Measurements from ENCODE around the gene L1CAM. TPM values are rescaled to one million over a fixed set of nuclear protein-coding genes. Genes with fewer than 3 reads are reported as not detected.

Gene L1CAM
- total and polyA plus RNA-seq, 2 donors (not counting 1 experiment from before 2014, with no cell fraction given): 9.4 to 19.9 TPM

DNA sequence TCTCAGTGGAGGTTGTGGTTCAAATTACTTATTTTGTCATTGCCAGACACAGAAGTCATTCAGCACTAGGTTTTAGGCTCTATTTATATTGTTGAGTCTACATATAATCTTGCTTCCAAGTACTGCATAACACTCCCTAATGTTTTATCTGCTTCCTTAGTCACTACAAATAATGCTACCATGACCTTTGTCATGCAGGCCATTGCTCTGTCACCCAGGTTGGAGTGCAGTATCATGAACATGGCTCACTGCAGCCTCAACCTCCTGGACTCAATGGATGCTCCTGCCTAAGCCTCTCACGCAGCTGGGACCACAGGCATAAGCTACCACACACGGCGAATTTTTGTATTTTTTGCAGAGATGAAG lies 32.1 kb downstream of the L1CAM start:
- H3K9me3 Mint-ChIP-seq (ENCODE audit: insufficient read depth): no peaks in the 10 kb centered on the region
- Histone ChIP-seq H3K4me2 (replicated peaks; ENCODE audit: low read depth, low read length, poor library complexity, severe bottlenecking) (no peak overlapping the region), H3K27me3 (replicated peaks in 1 of 4; ENCODE audit: control extremely low read depth in 1 of 4, control insufficient read depth in 3 of 4, insufficient read depth in 4 of 4, low read length in 3 of 4) (peaks cover 0 to 3% (median under 1%) of the 10 kb centered on the region in 4 experiments), H3K9ac (ENCODE audit: low read length) (no peak overlapping the region), H3K4me3 (ENCODE audit: control extremely low read depth in 1 of 5, extremely low read depth in 1 of 5, insufficient read depth in 1 of 5, low read depth in 2 of 5, low read length in 4 of 5) (no peak overlapping the region), H3K36me3 (replicated peaks in 1 of 2; ENCODE audit: control extremely low read depth in 1 of 2, control insufficient read depth in 1 of 2, extremely low read depth in 1 of 2, insufficient read depth in 2 of 2, low read length in 1 of 2) (no peaks in the 10 kb centered on the region), H4K20me1 (ENCODE audit: control insufficient read depth, insufficient read depth, low read length, poor library complexity, severe bottlenecking) (no peaks in the 10 kb centered on the region), H3K4me1 (ENCODE audit: control insufficient read depth in 2 of 2, insufficient read depth in 2 of 2, low read length in 2 of 2) (no peaks in the 10 kb centered on the region), H2AFZ (ENCODE audit: insufficient read depth, low read depth, low read length, poor library complexity, severe bottlenecking) (no peak overlapping the region), H3K79me2 (ENCODE audit: control insufficient read depth, insufficient read depth, low read length) (no peaks in the 10 kb centered on the region), H3K9me3 (ENCODE audit: control extremely low read depth in 1 of 3, control insufficient read depth in 2 of 3, insufficient read depth in 1 of 3, low read length in 2 of 3) (no peaks in the 10 kb centered on the region), H3K27ac (ENCODE audit: low read length in 2 of 2) (no peak overlapping the region)
- DNase-seq: no peak
- TF ChIP-seq EZH2 (IDR thresholded peaks at IDR 0.05; ENCODE audit: borderline replicate concordance, insufficient read depth, low read depth, low read length, poor library complexity, severe bottlenecking): no peak
- TF ChIP-seq, protein P1, sequence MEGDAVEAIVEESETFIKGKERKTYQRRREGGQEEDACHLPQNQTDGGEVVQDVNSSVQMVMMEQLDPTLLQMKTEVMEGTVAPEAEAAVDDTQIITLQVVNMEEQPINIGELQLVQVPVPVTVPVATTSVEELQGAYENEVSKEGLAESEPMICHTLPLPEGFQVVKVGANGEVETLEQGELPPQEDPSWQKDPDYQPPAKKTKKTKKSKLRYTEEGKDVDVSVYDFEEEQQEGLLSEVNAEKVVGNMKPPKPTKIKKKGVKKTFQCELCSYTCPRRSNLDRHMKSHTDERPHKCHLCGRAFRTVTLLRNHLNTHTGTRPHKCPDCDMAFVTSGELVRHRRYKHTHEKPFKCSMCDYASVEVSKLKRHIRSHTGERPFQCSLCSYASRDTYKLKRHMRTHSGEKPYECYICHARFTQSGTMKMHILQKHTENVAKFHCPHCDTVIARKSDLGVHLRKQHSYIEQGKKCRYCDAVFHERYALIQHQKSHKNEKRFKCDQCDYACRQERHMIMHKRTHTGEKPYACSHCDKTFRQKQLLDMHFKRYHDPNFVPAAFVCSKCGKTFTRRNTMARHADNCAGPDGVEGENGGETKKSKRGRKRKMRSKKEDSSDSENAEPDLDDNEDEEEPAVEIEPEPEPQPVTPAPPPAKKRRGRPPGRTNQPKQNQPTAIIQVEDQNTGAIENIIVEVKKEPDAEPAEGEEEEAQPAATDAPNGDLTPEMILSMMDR (IDR thresholded peaks at IDR 0.05): no peak
- ChIA-PET CTCF (no interaction called here), POLR2A (interaction anchor here (0.6 kb wide), 1 partner anchor 43 kb away, joined by 5 read pairs; no protein-coding TSS in a partner anchor)
- no peak overlapping the region for H3K4me3 Mint-ChIP-seq
- intact Hi-C loops (cut with micrococcal nuclease): no loop called here
- H3K27ac Mint-ChIP-seq: no peak overlapping the region
- H3K4me1 Mint-ChIP-seq: no peaks in the 10 kb centered on the region
- peaks cover 13% of the 10 kb centered on the region for H3K27me3 Mint-ChIP-seq
- no peak for ATAC-seq (ENCODE audit: low read depth)
- WGBS (ENCODE audit: insufficient coverage): no CpG with 5 or more reads among the region's 3 CpGs

DNA sequence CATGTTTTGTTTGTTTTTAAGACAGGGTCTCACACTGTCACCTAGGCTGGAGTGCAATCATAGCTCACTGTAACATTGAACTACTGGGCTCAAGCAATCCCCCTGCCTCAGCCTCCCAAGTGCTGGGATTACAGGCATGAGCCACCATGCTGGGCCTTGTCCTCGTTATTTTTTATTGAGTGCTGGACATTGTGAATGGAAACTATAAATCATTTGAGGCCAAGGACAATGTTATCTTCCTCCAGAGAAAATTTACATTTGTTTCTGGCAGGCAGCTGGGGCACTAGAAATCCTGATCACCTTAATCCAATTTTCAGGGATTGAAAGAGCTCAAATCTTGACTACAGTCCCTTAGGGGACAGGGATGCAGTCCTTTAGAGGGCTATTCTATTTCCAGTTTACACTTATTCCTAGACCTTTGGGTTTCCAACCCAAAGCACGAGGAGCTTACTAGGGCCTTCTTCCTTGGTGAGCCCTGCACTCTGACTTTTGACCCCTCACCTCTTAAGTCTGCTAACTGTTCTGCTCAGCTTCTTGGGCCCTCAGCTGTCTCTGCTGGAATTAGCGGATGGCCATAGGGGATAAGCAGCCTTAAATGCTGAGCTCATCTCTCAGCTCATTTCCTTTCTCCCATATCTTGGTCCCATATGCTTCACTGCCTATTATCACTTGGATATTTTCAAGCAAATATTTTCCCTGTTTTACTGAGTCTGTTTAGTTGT lies 32.6 kb downstream of the L1CAM start:
- intact Hi-C loops (cut with micrococcal nuclease): no loop called here
- H3K27me3 ChIP-seq (replicated peaks in 1 of 4; ENCODE audit: control extremely low read depth in 1 of 4, control insufficient read depth in 3 of 4, insufficient read depth in 4 of 4, low read length in 3 of 4): peaks cover 0 to 3% (median under 1%) of the 10 kb centered on the region in 4 experiments
- H3K79me2 ChIP-seq (ENCODE audit: control insufficient read depth, insufficient read depth, low read length): no peaks in the 10 kb centered on the region
- 83% methylated on average over 1 of the region's 3 CpGs for WGBS (ENCODE audit: insufficient coverage)
- ChIA-PET CTCF (no interaction called here), POLR2A (interaction anchor here (0.6 kb wide), 1 partner anchor 42 kb away, joined by 5 read pairs; no protein-coding TSS in a partner anchor)
- no peak overlapping the region for H3K4me2 ChIP-seq (replicated peaks; ENCODE audit: low read depth, low read length, poor library complexity, severe bottlenecking)
- TF ChIP-seq EZH2 (IDR thresholded peaks at IDR 0.05; ENCODE audit: borderline replicate concordance, insufficient read depth, low read depth, low read length, poor library complexity, severe bottlenecking): no peak
- TF ChIP-seq, protein P1 (IDR thresholded peaks at IDR 0.05): no peak
- Mint-ChIP-seq H3K27ac (no peak overlapping the region), H3K27me3 (peaks cover 13% of the 10 kb centered on the region), H3K4me1 (no peaks in the 10 kb centered on the region), H3K9me3 (ENCODE audit: insufficient read depth) (no peaks in the 10 kb centered on the region), H3K4me3 (no peak overlapping the region)
- ATAC-seq (ENCODE audit: low read depth) (no peak), DNase-seq (no peak)
- no peaks in the 10 kb centered on the region for H3K4me1 ChIP-seq (ENCODE audit: control insufficient read depth in 2 of 2, insufficient read depth in 2 of 2, low read length in 2 of 2)
- no peaks in the 10 kb centered on the region for H3K9me3 ChIP-seq (ENCODE audit: control extremely low read depth in 1 of 3, control insufficient read depth in 2 of 3, insufficient read depth in 1 of 3, low read length in 2 of 3)
- H3K27ac ChIP-seq (ENCODE audit: low read length in 2 of 2): no peak overlapping the region
- H3K36me3 ChIP-seq (replicated peaks in 1 of 2; ENCODE audit: control extremely low read depth in 1 of 2, control insufficient read depth in 1 of 2, extremely low read depth in 1 of 2, insufficient read depth in 2 of 2, low read length in 1 of 2): no peaks in the 10 kb centered on the region
- H4K20me1 ChIP-seq (ENCODE audit: control insufficient read depth, insufficient read depth, low read length, poor library complexity, severe bottlenecking): no peaks in the 10 kb centered on the region
- no peak overlapping the region for H3K9ac ChIP-seq (ENCODE audit: low read length)
- no peak overlapping the region for H3K4me3 ChIP-seq (ENCODE audit: control extremely low read depth in 1 of 5, extremely low read depth in 1 of 5, insufficient read depth in 1 of 5, low read depth in 2 of 5, low read length in 4 of 5)
- H2AFZ ChIP-seq (ENCODE audit: insufficient read depth, low read depth, low read length, poor library complexity, severe bottlenecking): no peak overlapping the region
